Stimulated activated naive CD4-positive, alpha-beta T cell treated with Interleukin-2 at 50 U/mL for 16 hours (primary cell): ENCODE measurements around the gene MAST4.
A peak's percentile ranks its signal among the peaks of the same experiment; 100 is the strongest.

Experiments
- DNase-seq: peaks from one replicate; lab custom pipeline; 2025; lab: John Stamatoyannopoulos, UW

Gene MAST4

GRCh38 chr5:67214707-67215447 is 618.7 kb downstream of the MAST4 start:
- DNase-seq: no peak

DNA sequence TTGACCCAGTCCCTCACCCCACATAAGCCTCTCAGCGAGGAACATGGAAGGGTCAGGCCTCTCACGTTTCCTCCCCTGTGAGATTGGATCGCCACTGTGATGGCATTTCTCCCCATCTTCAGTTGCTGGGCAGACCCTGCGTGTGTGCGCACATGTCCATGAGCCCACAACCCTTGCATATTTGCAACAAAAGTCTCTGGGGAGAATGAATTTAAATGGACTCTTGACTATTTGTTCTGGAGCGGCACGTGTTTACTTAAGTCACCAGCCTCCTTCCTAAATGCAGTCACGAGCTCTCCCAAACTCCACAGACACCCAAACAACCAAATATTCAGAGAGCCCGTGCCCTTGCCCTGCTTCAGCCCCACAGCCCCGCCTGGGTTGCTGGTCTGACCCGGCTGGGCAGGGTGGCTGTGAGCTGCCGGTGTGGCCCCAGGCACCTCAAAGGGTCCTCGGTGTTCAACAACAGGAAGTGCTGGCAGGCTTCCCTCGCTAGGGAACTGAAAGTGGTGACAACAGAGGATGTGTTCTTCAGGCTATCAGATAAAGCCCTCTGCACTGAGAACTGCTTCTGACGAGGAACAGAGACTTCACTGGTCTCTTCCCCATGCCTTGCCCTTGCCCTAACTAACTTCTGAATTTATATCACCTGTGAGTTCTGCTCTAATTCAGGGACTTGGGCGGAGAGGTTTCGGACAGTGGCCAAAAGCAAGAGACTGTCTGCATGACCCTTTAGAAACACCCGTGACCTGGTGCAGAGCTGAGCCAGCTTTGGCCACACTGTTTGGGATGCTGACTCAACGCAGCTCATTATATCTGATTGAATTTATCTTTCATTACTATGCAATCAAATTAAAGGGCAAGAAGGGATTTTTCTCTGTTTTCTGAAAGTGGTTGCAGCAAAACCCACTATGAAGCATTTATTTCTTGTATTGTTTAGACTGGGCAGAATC is 619.6 kb downstream of the MAST4 start:
- DNase-seq: peak; percentile 47

DNA sequence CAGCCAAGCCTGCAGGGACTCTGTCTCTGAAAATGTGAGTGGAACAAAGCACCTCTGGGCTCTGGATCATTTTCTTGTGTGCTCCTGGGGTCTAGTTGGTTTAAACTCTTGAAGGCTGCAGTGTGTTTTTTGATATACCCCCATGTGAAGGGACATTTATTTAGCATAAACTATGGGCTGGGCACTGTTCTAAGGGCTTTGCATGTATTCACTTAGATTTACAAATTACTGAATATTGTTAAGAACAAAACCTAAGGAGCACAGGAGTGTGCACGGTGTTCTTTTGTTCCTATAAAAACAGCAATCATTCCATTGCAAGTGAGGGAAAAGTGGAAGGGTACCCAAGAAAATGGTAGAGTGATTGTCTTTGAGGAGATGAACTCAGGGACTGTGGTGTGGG is 620.4 kb downstream of the MAST4 start:
- no peak for DNase-seq
